ENCODE data around the gene PARD3.
"Not testable (repeated sequence)": the region's sequence is repeated elsewhere in the genome, so short reads cannot be mapped to it uniquely, and the experiment has no call there.

The PARD3 gene

DNA sequence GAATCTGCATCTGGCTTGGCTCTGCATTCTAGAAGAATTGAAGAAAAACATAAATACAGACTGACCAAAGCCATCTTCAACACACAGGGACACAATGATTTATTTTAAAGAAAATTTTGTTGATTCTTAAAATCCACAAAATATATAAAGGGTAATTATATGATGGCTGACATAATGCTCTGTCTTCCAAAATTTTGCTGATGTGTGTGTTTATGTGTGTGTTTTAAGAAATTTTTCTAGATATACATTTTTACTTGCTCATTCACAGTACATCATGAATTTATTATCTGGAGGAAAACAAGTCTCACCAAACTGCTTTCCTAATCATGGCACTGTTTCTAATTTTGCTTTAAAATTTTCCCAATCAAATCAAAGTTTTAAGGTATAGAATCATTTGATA, 442.6 kb downstream of the PARD3 start:
- in situ Hi-C loops (cut with MboI; ENCODE audit: low sequenced_read_pairs), result no loop called here

DNA sequence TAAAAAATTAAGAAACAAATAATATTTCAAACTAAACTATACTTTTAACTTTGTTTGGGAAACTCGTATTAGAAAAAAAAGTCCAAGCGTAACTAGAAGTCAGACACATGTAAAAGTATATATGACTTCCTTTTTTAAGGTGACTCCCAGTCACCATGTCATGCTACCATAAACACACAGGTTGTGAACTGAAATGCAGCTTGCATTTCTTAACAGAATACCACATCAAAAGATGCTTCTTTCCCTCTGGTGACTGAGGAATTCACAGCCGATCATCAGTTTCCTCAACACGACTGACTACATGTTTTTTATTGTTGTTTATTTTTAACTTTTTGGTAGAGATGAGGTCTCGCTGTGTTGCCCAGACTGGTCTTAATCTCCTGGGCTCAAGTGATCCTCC, 445.0 kb downstream of the PARD3 start:
- in situ Hi-C loops (cut with MboI; ENCODE audit: low sequenced_read_pairs), result no loop called here

DNA sequence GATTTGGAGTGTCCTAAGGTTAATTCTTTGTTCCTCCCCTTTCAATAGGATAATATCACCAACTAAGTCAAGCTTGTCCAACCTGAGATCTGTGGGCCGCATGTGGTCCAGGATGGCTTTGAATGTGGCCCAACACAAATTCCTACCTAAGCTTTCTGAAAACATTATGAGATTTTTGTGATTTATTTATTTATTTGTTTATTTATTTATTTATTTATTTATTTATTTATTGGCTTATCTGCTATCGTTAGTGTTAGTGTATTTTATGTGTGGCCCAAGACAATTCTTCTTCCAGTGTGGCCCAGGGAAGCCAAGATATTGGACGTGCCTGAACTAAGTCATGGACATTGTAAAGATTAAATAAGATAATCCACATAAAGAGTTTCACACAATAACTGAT, 446.0 kb downstream of the PARD3 start:
- in situ Hi-C loops (cut with MboI; ENCODE audit: low sequenced_read_pairs), result no loop called here

DNA sequence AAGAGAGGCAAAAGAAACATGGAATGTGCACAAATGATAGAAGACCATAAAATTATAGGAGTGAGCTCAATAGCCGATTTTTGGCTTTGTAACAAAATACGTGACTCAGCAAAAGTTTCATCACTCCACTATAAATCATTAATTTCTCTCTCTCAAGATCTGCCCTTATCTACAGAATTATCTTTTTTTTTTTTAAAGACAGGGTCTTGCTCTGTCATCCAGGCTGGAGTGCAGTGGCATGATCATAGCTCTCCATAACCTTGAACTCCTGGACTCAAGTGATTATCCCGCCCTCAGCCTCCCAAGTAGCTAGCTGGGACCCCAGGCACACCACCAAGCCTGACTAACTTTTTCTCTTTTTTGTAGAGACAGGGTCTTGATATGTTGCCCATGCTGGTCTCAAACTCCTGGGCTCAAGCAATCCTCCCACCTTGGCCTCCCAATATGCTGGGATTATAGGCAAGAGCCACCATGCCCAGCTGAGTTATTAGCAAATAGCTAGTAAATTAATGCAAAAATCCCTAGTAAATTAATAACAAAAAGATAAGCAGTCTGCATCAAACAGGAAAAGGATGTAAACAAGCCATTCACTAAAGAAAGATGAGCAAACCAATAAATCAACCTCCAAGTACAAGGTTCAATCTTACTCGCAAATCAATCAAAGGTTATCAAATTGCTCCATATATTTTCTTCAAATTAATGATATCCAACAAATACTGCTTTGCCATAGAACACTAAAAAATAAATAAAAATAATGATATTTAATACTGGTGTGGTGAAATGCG, 450.7 kb downstream of the PARD3 start:
- in situ Hi-C loops (cut with MboI; ENCODE audit: low sequenced_read_pairs), result no loop called here

DNA sequence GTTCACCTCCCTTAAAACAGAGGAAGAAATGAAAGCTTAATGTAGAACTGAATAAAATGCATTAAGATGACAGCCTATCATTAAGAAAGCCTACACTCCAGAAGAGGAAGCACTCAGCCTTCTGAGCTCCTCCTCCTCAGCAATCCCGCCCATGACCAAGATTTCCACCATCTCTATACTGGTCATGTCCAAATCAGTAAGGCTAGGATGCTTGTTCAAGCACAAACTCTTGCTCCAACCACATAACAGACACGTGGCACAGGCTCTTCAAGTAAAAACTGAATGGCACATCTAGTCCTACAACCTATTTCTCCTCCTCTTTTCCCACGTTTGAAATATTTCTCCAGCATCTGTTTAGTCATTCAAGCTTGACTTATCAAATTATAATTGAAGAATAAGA, 454.1 kb downstream of the PARD3 start:
- in situ Hi-C loops (cut with MboI; ENCODE audit: low sequenced_read_pairs), result no loop called here

DNA sequence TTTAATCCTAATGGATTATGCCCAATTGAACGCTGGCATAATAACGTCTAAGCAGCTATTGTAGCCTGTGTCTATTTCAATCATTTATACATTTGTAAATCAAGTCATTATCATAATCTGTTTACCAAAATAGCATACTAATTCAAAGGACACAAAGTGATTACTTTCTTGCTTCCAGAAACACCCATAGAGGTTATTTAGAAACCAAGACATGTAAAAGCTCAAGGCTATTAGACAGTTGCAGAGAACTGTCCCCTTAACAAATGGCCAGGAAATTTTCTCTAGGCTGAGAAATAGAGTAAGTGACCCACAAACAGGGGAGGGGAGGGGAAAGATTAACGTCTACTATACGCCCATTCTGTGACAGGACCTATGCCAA, 455.7 kb downstream of the PARD3 start:
- in situ Hi-C loops (cut with MboI; ENCODE audit: low sequenced_read_pairs), result no loop called here

DNA sequence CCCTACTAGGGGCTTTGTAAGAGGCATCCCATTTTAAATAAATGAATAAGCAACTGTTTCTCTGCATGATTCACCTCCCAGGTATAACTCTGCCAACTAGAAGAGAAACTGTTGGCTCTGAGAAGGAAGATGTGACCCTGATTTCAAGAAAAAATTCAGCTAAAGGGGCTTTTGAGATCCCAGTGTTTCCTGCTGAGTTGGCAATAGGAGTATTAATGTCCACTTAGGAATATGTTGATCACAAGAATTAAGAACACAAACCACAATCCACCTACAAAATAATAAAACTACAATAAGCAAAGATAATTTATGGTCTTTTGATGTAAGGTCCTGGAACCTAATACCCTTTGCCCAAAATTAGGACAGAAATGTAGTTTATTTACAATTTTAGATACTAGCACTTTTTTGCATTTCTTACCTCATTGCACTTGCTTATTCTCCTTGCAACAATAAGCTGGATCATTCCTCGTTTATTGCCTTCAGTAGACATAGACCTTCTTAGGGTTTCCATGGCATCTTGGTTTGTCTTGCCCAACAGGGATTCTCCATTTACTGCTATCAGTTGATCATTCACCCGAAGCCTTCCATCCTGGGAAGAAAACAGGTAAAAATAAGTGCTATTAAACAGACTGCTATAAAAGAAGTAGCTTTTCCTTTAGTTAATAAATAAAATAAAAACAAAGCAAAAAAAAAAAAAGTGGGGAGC, 456.2 kb downstream of the PARD3 start:
- in situ Hi-C loops (cut with MboI; ENCODE audit: low sequenced_read_pairs), result no loop called here

DNA sequence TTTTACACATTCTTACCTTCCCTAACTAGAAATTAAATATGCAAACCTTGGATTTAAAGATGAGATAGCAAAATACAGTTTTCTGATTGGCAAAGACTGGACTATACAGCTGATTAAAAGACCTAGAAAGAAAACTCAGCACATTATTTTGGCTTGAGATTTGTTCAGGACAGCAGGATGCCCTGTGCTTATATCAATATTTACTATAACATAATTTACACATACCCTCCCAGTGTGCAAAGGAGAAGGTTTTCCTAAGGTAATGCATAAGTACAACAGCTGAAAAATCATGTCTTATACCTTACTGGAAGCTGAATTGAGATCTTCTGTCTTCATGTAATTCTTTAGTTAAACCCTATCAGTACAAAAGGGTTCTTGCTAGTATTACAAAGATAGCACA, 458.6 kb downstream of the PARD3 start:
- in situ Hi-C loops (cut with MboI; ENCODE audit: low sequenced_read_pairs), result no loop called here

DNA sequence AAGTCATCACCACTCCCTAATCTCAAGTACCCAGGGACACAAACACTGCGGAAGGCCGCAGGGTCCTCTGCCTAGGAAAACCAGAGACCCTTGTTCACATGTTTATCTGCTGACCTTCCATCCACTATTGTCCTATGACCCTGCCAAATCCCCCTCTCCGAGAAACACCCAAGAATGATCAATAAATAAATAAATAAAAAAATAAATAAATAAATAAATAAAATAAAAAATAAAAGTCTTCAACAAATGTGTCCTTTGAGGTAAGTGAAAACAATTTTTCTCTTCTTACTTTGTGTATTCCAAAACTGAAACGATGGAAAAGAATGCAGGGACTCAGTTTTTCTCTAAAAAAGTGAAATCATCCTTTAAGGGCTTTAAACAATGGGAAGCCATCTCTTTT, 461.6 kb downstream of the PARD3 start:
- in situ Hi-C loops (cut with MboI; ENCODE audit: low sequenced_read_pairs), result not testable (repeated sequence)

DNA sequence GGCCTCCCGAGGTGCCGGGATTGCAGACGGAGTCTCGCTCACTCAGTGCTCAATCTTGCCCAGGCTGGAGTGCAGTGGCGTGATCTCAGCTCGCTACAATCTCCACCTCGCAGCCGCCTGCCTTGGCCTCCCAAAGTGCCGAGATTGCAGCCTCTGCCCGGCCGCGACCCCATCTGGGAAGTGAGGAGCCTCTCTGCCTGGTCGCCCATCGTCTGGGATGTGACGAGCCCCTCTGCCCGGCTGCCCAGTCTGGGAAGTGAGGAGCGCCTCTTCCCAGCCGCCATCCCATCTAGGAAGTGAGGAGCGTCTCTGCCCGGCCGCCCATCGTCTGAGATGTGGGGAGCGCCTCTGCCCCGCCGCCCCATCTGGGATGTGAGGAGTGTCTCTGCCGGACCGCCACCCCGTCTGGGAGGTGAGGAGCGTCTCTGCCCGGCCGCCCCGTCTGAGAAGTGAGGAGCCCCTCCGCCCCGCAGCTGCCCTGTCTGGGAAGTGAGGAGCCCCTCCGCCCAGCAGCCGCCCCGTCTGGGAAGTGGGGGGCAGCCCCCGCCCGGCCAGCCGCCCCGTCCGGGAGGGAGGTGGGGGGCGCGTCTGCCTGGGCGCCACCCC, 462.4 kb downstream of the PARD3 start:
- in situ Hi-C loops (cut with MboI; ENCODE audit: low sequenced_read_pairs), result not testable (repeated sequence)

DNA sequence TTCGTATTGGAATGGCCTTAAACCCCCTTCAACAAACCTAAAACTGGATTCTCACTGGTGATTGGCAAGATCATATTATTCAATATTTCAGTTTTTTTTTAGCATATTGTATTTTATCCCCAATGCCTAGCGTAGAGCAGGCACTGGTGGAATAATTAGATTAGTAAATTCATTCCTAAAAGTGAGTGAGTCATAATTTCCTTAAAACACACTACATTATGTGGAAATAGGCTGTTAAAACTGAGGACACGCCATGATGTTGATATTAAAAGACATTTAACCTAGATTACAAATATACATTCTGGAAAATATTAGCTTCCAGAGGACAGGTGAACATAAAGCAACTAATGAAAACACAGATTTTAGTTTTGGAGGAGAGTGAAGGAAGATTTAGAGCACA, 463.9 kb downstream of the PARD3 start:
- in situ Hi-C loops (cut with MboI; ENCODE audit: low sequenced_read_pairs), result no loop called here

DNA sequence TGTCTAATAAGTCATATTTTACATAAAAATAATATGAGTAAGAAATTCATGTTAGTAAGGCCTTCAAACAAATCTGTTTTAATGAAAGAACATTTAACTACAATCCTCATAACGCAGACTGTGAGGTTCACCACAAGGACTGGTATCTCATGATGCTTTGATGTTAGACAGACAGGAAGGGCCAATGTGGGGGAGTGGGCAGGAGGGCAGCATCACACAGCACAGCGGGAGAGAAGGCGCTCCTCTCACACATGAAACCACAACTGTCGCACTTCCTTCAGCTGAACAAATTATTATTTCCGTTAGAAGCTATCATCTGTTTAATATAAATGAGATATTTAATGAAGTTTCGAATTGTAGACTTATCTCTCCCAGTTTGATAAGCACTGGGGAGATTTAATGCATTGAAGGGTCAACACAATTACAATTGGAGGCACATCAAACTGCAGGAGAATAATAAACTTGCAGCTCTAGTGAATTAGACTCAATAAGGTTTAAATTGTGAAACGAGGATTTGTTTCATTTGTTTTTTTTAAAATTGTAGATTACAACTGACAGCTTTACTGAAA, 466.1 kb downstream of the PARD3 start:
- in situ Hi-C loops (cut with MboI; ENCODE audit: low sequenced_read_pairs), result no loop called here

DNA sequence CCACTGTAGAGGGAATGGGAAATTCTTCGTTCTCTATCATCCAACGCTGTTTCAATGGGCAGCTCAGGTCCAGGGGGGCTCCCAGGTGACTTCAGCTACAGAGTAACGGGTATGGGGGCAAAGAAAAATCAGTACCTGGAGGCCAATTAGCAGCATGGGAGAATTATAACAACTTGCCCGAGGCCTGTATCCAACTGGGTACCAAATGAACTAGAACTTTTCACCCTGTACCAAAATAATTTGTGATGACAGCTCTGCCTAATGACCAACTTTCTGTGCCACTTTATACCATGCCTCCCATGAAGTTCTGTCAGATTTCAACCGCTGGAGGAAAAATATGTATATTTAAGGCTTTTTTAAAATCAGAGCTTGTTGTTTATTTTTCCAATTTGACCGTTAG, 467.1 kb downstream of the PARD3 start:
- in situ Hi-C loops (cut with MboI; ENCODE audit: low sequenced_read_pairs), result no loop called here

DNA sequence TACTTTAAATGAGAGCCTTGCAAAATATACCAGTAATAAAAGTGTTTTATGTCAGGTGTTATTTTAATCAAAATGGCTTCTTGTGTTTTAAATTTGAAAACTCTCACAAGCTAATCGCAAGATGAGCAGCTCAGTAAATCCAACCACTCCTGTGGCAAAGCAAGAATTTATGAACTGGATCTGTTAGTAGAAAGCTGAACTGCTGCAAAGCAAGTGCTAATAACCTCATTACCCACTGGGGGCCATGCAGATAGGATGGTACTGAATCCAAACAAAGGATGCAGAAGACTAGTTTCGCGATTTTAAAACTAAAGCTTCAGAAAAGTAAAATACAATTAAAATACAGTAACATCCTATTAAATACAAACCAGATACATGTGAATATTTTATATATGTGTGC, 468.0 kb downstream of the PARD3 start:
- in situ Hi-C loops (cut with MboI; ENCODE audit: low sequenced_read_pairs), result no loop called here

DNA sequence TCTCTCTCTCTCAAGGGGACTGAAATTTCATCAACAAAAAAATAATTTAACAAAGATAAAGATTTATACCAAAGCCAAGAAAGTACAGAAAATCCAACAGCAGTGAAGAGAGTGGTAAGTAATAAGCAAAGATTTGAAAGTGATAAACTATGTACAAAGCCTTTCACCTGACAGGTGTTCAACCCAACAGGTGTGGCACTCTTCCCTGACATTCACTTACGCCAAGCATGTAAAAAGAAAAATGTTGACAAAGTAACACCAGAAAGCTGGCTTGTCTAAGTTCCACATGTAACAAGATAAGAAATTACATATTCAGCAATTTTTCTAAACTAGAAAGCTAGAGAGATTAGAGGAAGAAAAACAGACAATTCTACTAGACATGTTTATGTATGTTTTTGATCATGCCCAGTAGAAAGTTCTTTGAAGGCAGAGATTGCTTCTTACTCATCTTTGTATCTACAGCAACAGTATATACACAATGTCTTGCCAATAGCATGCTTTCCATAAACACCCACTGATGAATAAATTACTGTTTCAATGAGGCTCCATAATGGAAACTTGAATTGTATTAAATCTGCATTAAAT, 468.5 kb downstream of the PARD3 start:
- in situ Hi-C loops (cut with MboI; ENCODE audit: low sequenced_read_pairs), result no loop called here

DNA sequence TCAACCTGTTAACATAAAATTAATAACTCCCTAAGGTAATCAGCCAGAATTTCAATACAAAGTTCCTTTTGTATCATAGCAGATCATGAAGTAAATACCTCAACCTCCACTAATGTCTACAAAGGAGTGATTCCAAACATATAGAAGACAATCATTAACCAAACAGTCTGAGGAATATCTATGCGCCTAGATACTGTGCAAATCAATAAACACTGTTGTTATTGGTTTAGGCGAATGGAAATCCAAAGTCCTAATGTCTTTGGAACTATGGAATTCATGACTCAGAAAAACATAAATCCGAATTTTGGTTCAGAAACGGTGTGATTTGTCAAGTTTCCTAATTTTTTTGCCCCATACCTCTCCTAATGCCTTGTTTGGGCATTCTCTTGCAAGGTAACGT, 469.7 kb downstream of the PARD3 start:
- in situ Hi-C loops (cut with MboI; ENCODE audit: low sequenced_read_pairs), result no loop called here

DNA sequence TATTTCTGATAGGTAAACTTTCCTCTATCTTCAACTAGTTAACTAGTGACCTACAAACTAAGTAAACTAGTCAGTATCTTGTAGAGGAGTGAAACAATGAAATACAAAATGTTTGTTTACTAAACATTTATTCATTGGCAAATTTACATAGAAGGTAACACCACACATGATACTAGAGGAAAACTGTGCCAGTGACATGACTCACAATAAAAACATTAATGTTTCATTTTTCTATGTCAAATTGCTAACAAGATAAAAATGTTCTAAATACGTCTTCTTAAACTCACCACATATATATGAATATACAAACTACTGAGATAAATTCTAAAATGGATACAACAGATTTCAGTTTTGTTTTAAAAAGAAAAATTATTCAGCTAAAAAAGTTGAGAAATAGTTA, 471.3 kb downstream of the PARD3 start:
- in situ Hi-C loops (cut with MboI; ENCODE audit: low sequenced_read_pairs), result no loop called here

DNA sequence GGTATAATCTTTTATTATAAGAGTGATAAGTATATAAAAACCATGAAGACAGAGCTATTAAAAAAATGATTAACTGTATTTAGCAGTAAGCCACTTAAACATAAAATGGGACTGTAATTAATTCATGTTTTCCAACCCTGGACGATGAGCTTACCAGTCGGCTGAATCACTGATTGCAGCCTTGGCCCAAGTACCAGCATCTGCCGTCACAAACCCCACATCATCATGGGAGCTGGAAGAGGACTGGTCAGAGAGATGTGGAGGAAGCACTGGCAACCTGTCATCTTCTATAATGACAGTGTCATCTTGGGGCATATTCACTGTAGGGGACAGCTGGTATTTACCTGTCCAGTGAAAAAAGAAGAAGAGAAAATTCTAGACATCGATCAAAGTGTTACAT, 473.6 kb downstream of the PARD3 start:
- in situ Hi-C loops (cut with MboI; ENCODE audit: low sequenced_read_pairs), result no loop called here

DNA sequence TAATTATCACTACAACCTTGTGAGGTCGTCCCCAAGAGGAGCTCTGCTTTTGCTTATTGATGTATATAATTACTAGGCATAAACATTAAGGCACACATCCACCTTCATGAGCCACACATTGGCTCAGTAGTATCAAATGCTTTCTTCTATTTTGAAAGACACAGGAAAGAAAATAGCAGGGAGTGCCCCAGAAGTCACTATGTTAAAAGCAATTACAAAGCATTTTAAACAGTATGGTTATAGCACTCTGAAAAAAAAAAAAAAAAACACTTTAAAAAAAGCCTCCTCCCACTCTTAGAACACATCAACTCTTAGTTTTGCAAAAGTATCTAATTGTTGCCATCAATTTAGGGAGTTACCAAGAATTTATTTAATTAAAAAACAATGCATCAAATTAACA, 474.2 kb downstream of the PARD3 start:
- in situ Hi-C loops (cut with MboI; ENCODE audit: low sequenced_read_pairs), result no loop called here

DNA sequence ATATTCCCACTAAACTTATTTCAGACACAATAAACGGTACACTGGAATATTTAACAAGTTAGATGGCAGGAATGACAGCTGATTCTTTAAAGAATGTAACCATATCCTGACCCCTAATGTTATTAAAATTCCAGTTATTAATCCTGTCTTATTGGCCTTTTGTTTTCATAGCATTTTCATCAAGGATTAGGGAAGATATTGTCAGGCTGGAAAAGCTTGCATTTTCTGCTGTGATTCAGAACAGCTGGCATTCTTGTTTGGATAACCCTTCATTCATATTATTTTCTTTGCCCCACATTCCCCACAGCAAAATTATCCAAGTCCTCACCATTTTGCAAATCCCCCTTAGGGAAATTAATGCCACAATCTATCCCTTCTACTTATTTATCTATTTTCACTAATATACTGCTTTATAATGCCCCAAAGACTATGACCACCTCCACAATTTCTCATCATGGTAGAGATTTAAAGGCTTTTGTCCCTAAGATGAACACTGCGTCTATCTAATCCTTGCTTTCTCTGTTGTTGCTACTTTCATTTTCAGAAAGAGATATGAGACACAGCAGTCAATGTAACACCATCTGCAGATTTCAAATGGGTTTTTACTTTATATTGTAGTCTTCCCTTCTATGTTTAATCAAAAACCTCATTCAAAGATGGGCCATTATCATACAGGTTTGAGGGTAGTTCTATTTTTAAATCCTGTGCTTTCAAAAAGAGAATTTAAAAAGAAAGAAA, 475.1 kb downstream of the PARD3 start:
- in situ Hi-C loops (cut with MboI; ENCODE audit: low sequenced_read_pairs), result no loop called here

DNA sequence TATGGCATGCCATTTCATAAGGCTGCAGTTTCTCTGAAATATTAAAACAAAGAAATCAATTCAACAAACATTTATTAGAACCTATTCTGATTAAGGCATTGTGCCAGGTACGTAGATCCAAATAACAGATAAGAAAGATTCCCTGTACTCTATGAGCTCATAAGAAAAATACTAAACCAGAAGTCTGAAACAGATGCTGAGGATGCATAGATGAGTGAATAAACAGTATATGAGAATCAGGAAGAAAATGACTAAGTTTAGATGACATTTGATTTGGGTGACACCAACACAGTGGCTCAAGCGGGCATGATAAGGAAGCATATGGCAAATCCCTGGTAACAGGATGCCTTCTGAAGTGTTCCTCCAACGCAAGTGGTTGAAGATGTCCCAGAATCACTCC, 477.2 kb downstream of the PARD3 start:
- in situ Hi-C loops (cut with MboI; ENCODE audit: low sequenced_read_pairs), result no loop called here
